Measurements from ENCODE around the gene ADARB2. TPM values are rescaled to one million over a fixed set of nuclear protein-coding genes. Genes with fewer than 3 reads are reported as not detected.
"Not testable (repeated sequence)": the region's sequence is repeated elsewhere in the genome, so short reads cannot be mapped to it uniquely, and the experiment has no call there.

Gene ADARB2
- total and polyA plus RNA-seq, 8 donors = 0.41 to 0.92 (median 0.76) TPM

DNA sequence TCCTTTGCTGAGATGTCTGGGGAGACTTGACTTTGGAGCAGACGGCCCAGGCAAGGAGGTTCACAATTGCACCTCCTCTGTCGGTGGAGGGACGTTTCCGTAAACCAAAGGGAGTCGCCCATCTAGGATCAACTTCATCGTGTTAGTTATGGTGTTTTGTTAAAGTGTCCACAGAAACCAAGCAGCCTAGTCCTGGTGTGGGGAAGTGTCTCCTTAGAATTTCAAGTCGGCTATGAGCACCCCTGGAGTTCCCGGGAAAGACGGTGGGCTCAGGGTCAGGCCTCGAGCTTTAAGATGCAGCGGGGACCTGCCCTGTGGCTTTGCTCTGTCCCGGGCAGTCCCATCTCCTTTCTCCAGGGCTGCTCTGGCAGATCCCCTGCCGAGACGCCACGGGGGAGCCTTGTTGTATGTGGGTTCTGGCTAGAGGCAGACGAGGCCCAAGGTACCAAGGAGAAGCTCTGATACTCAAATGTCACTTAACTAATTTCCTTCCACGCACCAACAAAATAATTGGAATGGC lies 319.2 kb downstream of the ADARB2 start:
- intact Hi-C loops (cut with DNase I) = no loop called here
- peaks cover 0 to 51% of the 10 kb centered on the region in 2 donors for H3K27me3 ChIP-seq
- peaks cover 0 to 4% of the 10 kb centered on the region in 2 donors for H3K4me1 ChIP-seq
- H3K9me3 ChIP-seq = no peaks in the 10 kb centered on the region
- ATAC-seq (no peak), DNase-seq (no peak)
- no peaks in the 10 kb centered on the region for H3K36me3 ChIP-seq
- TF ChIP-seq, protein P1, sequence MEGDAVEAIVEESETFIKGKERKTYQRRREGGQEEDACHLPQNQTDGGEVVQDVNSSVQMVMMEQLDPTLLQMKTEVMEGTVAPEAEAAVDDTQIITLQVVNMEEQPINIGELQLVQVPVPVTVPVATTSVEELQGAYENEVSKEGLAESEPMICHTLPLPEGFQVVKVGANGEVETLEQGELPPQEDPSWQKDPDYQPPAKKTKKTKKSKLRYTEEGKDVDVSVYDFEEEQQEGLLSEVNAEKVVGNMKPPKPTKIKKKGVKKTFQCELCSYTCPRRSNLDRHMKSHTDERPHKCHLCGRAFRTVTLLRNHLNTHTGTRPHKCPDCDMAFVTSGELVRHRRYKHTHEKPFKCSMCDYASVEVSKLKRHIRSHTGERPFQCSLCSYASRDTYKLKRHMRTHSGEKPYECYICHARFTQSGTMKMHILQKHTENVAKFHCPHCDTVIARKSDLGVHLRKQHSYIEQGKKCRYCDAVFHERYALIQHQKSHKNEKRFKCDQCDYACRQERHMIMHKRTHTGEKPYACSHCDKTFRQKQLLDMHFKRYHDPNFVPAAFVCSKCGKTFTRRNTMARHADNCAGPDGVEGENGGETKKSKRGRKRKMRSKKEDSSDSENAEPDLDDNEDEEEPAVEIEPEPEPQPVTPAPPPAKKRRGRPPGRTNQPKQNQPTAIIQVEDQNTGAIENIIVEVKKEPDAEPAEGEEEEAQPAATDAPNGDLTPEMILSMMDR (IDR thresholded peaks at IDR 0.05) = no peak
- H3K27ac ChIP-seq = no peak overlapping the region
- H3K4me3 ChIP-seq = no peak overlapping the region

DNA sequence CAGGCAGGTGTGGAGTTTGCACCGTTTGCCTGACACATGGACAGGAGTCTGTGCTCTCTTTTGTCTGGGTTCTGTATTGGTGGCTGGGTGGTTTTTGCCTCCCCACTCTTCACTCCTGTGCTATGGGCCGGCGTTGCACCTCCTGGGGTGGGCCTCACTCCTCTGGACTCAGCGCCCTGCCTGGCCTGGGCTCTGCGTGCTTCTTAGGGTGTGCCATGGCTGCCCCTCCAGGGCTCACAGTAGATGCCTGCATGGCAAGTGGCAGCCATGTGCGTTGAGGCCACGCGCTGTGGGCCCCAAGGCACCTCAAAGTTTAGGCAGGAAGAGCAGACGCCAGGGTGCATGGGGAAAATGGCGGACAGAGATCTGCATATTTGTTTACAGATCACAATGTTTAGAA lies 319.8 kb downstream of the ADARB2 start:
- H3K27me3 ChIP-seq = peaks cover 0 to 56% of the 10 kb centered on the region in 2 donors
- ATAC-seq (no peak), DNase-seq (peak in 1 of 4 donors; percentile 72)

DNA sequence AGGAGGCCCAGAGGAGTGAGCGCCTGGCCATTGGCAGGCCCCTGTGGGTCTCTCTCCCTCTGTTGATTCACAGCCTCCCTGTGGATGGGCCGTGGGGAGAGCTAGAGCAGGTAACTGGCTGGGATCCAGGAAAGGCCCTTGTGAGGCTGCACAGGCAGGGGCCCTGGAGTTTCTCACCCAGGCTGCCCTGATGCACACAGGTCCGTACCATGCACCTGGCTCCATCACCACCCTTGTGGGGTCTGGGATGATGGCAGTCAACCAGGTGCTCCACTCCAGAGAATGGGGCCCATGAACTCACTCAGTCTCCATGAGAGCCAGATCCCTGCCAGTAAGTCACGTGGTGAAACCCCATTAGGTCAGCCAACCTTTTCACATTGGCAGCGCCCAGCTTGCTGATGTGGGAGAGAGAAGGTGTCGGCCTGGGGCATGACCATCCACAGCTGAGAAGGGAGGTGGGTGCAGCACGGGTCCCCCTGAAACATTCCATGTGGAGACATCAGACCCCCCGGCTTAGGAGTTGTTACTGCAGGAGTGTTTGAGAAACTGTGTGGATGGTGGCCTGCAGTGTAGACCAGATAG lies 320.8 kb downstream of the ADARB2 start:
- ATAC-seq = no peak
- intact Hi-C loops (cut with DNase I) = no loop called here
- Histone ChIP-seq H3K9me3 (no peaks in the 10 kb centered on the region), H3K4me1 (peaks cover 0 to 4% of the 10 kb centered on the region in 2 donors), H3K27ac (no peak overlapping the region), H3K36me3 (no peaks in the 10 kb centered on the region), H3K27me3 (peaks cover 0 to 56% of the 10 kb centered on the region in 2 donors), H3K4me3 (no peak overlapping the region)
- DNase-seq = no peak
- TF ChIP-seq, protein P1 (IDR thresholded peaks at IDR 0.05) = no peak

More for the DNA sequence above, 319.8 kb downstream of the ADARB2 start:
- TF ChIP-seq, protein P1 (IDR thresholded peaks at IDR 0.05) = no peak
- H3K27ac ChIP-seq = no peak overlapping the region
- no peaks in the 10 kb centered on the region for H3K9me3 ChIP-seq
- H3K4me1 ChIP-seq = peaks cover 0 to 4% of the 10 kb centered on the region in 2 donors
- no peak overlapping the region for H3K4me3 ChIP-seq
- no peaks in the 10 kb centered on the region for H3K36me3 ChIP-seq
- intact Hi-C loops (cut with DNase I) = no loop called here

DNA sequence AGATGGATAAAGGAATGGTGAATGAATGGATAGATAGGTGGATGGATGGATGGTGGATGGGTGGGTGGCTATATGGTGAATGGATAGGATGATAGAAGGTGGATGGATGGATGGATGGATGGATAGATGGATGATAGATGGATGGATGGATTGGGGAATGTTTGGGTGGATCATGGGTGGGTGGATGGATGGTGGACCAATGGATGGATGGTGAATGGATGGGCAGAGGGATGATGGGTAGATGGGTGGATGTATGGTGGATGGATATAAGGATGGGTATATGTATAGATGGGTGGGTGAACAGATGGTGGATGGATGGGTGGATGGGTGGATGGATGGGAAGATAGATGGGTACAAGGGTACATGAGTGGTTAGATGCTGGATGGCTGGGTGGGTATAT lies 322.4 kb downstream of the ADARB2 start:
- Histone ChIP-seq H3K27ac (no peak overlapping the region), H3K36me3 (no peaks in the 10 kb centered on the region), H3K4me1 (no peaks in the 10 kb centered on the region), H3K27me3 (peaks cover 0 to 51% of the 10 kb centered on the region in 2 donors), H3K4me3 (no peak overlapping the region), H3K9me3 (no peaks in the 10 kb centered on the region)
- ATAC-seq (no peak), DNase-seq (no peak)
- TF ChIP-seq, protein P1 (IDR thresholded peaks at IDR 0.05) = no peak
- intact Hi-C loops (cut with DNase I) = no loop called here

DNA sequence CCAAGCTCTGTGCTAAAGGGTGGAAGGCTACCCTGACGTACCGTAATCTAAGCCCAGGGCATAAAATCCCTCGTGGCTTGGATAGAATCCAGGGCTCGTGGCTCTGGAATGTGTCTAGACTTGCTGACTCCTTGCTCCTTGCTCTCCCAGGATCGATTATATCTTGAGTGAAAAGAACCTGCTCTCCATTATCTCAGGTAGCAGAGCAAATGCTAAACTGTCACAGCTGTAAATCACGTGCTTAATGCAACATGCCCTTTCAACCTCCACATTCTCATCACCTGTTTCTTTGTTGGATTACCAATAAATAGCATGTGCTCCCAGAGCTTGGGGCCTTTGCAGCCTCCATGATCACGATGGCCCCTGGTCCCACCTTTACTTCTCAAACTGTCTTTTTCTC lies 323.0 kb downstream of the ADARB2 start:
- ATAC-seq; intact Hi-C loops (cut with DNase I): not testable (repeated sequence)
- peaks cover 0 to 45% of the 10 kb centered on the region in 2 donors for H3K27me3 ChIP-seq

DNA sequence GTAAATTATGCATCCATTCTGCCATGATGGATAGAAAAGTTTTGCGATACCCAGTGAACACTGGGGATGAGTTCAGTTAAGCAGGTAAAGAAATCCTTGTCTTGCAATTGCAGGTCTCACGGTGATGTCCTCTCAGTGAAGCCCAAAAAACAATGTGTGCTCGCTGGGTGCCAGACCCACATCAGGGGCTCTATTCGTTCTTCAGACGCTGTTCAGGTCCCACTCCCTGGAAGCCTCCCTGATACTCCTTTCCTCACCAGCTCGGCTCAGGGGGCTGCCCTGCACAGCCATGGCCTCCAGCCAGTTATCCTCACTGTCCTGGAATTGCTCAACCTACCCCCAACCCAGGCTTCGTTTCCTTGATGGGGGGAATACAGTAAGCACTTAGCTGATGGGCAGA lies 323.5 kb downstream of the ADARB2 start:
- no peaks in the 10 kb centered on the region for H3K36me3 ChIP-seq
- H3K9me3 ChIP-seq = no peaks in the 10 kb centered on the region
- H3K27me3 ChIP-seq = peaks cover 0 to 40% of the 10 kb centered on the region in 2 donors
- ATAC-seq (no peak), DNase-seq (no peak)
- no peaks in the 10 kb centered on the region for H3K4me1 ChIP-seq
- TF ChIP-seq, protein P1 (IDR thresholded peaks at IDR 0.05) = no peak
- H3K27ac ChIP-seq = no peak overlapping the region
- no peak overlapping the region for H3K4me3 ChIP-seq
- intact Hi-C loops (cut with DNase I) = no loop called here

More for the DNA sequence above, 323.0 kb downstream of the ADARB2 start:
- not testable (repeated sequence) for DNase-seq, H3K4me3 ChIP-seq, H3K36me3 ChIP-seq, H3K27ac ChIP-seq, H3K9me3 ChIP-seq, H3K4me1 ChIP-seq
